Neural cell (in vitro differentiated cells): Measurements from ENCODE around the gene SDHC. TPM values are rescaled to one million over a fixed set of nuclear protein-coding genes. Genes with fewer than 3 reads are reported as not detected.

Experiments
- H2AFZ ChIP-seq: fragments of 200-600, 300-800 bp; sonication (generic), shearing (Covaris generic); 2 replicates; pipeline ENCODE4 v1.6.0; 2014; ENCODE audit warnings: low read depth, mild to moderate bottlenecking, antibody characterized with exemption, low read length, moderate library complexity
- H3F3A ChIP-seq: fragments of 200-600 bp; shearing (Covaris generic); 2 replicates; pipeline ENCODE4 v1.6.1; 2016; ENCODE audit warnings: mild to moderate bottlenecking, moderate library complexity, mixed read lengths, antibody characterized with exemption, low read length; ENCODE audit not compliant: insufficient read depth, poor library complexity, severe bottlenecking
- H3K27ac ChIP-seq: fragments of 200-600, 300-800 bp; sonication (generic), shearing (Covaris generic); 2 replicates; pipeline ENCODE4 v1.5.1; 2014; ENCODE audit warnings: mild to moderate bottlenecking, low read length, moderate library complexity
- H3K27me3 ChIP-seq: fragments of 300-800, 200-600 bp; sonication (generic), shearing (Covaris generic); 2 replicates; pipeline ENCODE4 v1.6.0; 2014; ENCODE audit warnings: mild to moderate bottlenecking, low read depth, low read length, moderate library complexity; ENCODE audit not compliant: insufficient read depth
- H3K36me3 ChIP-seq: fragments of 300-800, 200-600 bp; sonication (generic), shearing (Covaris generic); 2 replicates; pipeline ENCODE4 v1.5.1; 2014; ENCODE audit warnings: mild to moderate bottlenecking, antibody characterized with exemption, low read length, moderate library complexity; ENCODE audit not compliant: insufficient read depth
- H3K4me2 ChIP-seq: fragments of 300-800, 200-600 bp; sonication (generic), shearing (Covaris generic); 2 replicates; pipeline ENCODE4 v1.6.0; 2014; ENCODE audit warnings: mild to moderate bottlenecking, low read length
- H3K4me3 ChIP-seq: fragments of 300-800, 200-600 bp; sonication (generic), shearing (Covaris generic); 2 replicates; pipeline ENCODE4 v1.5.1; 2014; ENCODE audit warnings: mild to moderate bottlenecking, low read length, moderate library complexity
- H3K79me2 ChIP-seq: fragments of 200-600 bp; shearing (Covaris generic); replicated peaks from 2 replicates; pipeline ENCODE4 v1.6.0; 2014; ENCODE audit warnings: mild to moderate bottlenecking, low read length, moderate library complexity; ENCODE audit not compliant: insufficient read depth
- H3K9ac ChIP-seq: fragments of 300-800, 200-600 bp; sonication (generic), shearing (Covaris generic); 2 replicates; pipeline ENCODE4 v1.6.1; 2016; ENCODE audit warnings: mild to moderate bottlenecking, low read length, mixed read lengths
- H3K9me2 ChIP-seq: fragments of 200-600 bp; shearing (Covaris generic); 2 replicates; pipeline ENCODE4 v1.6.1; 2016; ENCODE audit warnings: mild to moderate bottlenecking, low read length, mixed read lengths; ENCODE audit not compliant: insufficient read depth
- H3K9me3 ChIP-seq: fragments of 200-600, 300-800 bp; sonication (generic), shearing (Covaris generic); 2 replicates; pipeline ENCODE4 v1.6.1; 2016; ENCODE audit warnings: mild to moderate bottlenecking, mixed run types, low read length, moderate library complexity, mixed read lengths
- H4K20me1 ChIP-seq: fragments of 200-600 bp; shearing (Covaris generic); 2 replicates; pipeline ENCODE4 v1.6.1; 2016; ENCODE audit warnings: mild to moderate bottlenecking, mixed run types; ENCODE audit not compliant: insufficient read depth
- CTCF ChIP-seq: fragments of 450-650 bp; IDR thresholded peaks from 2 replicates; pipeline ENCODE4 v1.5.1; 2014; ENCODE audit warnings: antibody characterized with exemption, mild to moderate bottlenecking, moderate library complexity; ENCODE audit not compliant: poor library complexity, severe bottlenecking
- EP300 ChIP-seq: fragments of 450-650 bp; conservative IDR thresholded peaks from 2 replicates; pipeline ENCODE4 v1.6.1; 2014; ENCODE audit warnings: antibody characterized with exemption, mild to moderate bottlenecking, moderate library complexity; ENCODE audit not compliant: poor library complexity, severe bottlenecking
- EZH2 ChIP-seq: fragments of 200-600, 300-800 bp; shearing (Covaris generic), sonication (generic); IDR thresholded peaks from 2 replicates; pipeline ENCODE4 v1.6.1; 2014; ENCODE audit warnings: antibody characterized with exemption, low read length, borderline replicate concordance, mild to moderate bottlenecking; ENCODE audit not compliant: insufficient read depth, poor library complexity, severe bottlenecking
- MXI1 ChIP-seq: fragments of 450-650 bp; conservative IDR thresholded peaks from 2 replicates; pipeline ENCODE4 v1.6.1; 2014; ENCODE audit warnings: antibody characterized with exemption, mild to moderate bottlenecking; ENCODE audit not compliant: poor library complexity, severe bottlenecking
- POLR2AphosphoS5 ChIP-seq: IDR thresholded peaks from 2 replicates; pipeline ENCODE4 v1.6.1; 2012
- RAD21 ChIP-seq: fragments of 450-650 bp; conservative IDR thresholded peaks from 2 replicates; pipeline ENCODE4 v1.6.1; 2014; ENCODE audit warnings: antibody characterized with exemption, mild to moderate bottlenecking, moderate library complexity
- REST ChIP-seq: IDR thresholded peaks from 2 replicates; pipeline ENCODE4 v1.6.1; 2012; ENCODE audit warnings: borderline replicate concordance
- SMC3 ChIP-seq: fragments of 450-650 bp; conservative IDR thresholded peaks from 2 replicates; pipeline ENCODE4 v1.6.1; 2014; ENCODE audit warnings: antibody characterized with exemption, mild to moderate bottlenecking, moderate library complexity; ENCODE audit not compliant: poor library complexity
- TAF1 ChIP-seq: IDR thresholded peaks from 2 replicates; pipeline ENCODE4 v1.6.1; 2012; ENCODE audit warnings: low read depth
- polyA plus RNA-seq: library from polyadenylated mRNA; depleted of rRNA; stranded (reverse); fragments of >200 nt; gene quantifications from 2 replicates; pipeline ENCODE4 v1.2.3, GENCODE V29; 2014

Gene SDHC
- polyA plus RNA-seq, 1 donor from 2014 or later = 41.6 TPM

GRCh38 chr1:161342177-161342576 lies 28.0 kb downstream of the SDHC start:
- Histone ChIP-seq H3K9me3 (no peaks in the 10 kb centered on the region), H3K27ac (no peak overlapping the region), H3K9ac (no peak overlapping the region), H3K79me2 (no peaks in the 10 kb centered on the region), H4K20me1 (no peaks in the 10 kb centered on the region), H3F3A (no peaks in the 10 kb centered on the region), H3K36me3 (no peaks in the 10 kb centered on the region), H3K4me3 (no peak overlapping the region), H3K27me3 (no peaks in the 10 kb centered on the region), H3K4me2 (no peak overlapping the region), H2AFZ (no peak overlapping the region), H3K9me2 (no peaks in the 10 kb centered on the region)
- TF ChIP-seq REST = no peak
- TF ChIP-seq EP300 = no peak
- TF ChIP-seq EZH2 = no peak
- TF ChIP-seq SMC3 = no peak
- TF ChIP-seq RAD21 = no peak
- TF ChIP-seq POLR2AphosphoS5 = no peak
- TF ChIP-seq CTCF = no peak
- TF ChIP-seq TAF1 = no peak
- no peak for TF ChIP-seq MXI1

- no peak overlapping the region for H3K9ac ChIP-seq
These were observed 28.6 kb downstream of the SDHC start for GRCh38 chr1:161342821-161343220.

More at GRCh38 chr1:161342821-161343220, 28.6 kb downstream of the SDHC start:
- Histone ChIP-seq H3F3A (no peaks in the 10 kb centered on the region), H3K4me2 (no peak overlapping the region), H3K9me2 (no peaks in the 10 kb centered on the region), H3K4me3 (no peak overlapping the region), H3K79me2 (no peaks in the 10 kb centered on the region), H3K27me3 (no peaks in the 10 kb centered on the region), H3K27ac (no peak overlapping the region), H4K20me1 (no peaks in the 10 kb centered on the region), H2AFZ (no peak overlapping the region), H3K36me3 (no peaks in the 10 kb centered on the region), H3K9me3 (no peaks in the 10 kb centered on the region)
- TF ChIP-seq RAD21 (no peak), TAF1 (no peak), CTCF (no peak), POLR2AphosphoS5 (no peak), MXI1 (no peak), REST (no peak), SMC3 (no peak), EZH2 (no peak), EP300 (no peak)
